ENCODE data around the gene KRTAP19-1. TPM values are rescaled to one million over a fixed set of nuclear protein-coding genes. Genes with fewer than 3 reads are reported as not detected.

Gene KRTAP19-1
- total RNA-seq, 2 donors from 2014 or later, result not detected

DNA sequence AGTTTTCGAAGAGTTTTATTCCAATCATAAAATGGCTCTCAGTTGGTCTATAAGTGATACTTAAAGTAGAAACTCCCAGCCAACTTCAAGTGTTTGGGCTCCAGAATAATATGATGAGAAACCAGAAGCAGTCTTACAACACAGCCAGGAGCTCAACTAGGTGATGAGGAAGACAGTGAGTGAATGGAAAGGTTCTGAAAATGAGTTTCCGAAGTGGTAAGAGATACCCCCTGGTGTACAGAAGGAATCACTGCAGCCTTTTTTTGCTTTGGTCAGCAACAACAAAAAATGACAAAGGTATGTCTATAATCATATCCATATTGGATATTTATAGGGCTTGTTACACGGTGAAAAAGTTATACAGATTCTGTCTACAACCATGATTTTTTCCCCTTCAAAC, 16.5 kb downstream of the KRTAP19-1 start:
- ATAC-seq (no peak), DNase-seq (no peak)
- H3K4me3 Mint-ChIP-seq, result no peak overlapping the region
- H3K9me3 ChIP-seq (ENCODE audit: control insufficient read depth, low read length, poor library complexity, severe bottlenecking), result no peaks in the 10 kb centered on the region
- no peaks in the 10 kb centered on the region for H3K27me3 Mint-ChIP-seq
- H3K36me3 Mint-ChIP-seq (ENCODE audit: low read depth), result no peaks in the 10 kb centered on the region
- H3K27ac Mint-ChIP-seq, result no peak overlapping the region
- no peaks in the 10 kb centered on the region for H3K4me1 Mint-ChIP-seq

DNA sequence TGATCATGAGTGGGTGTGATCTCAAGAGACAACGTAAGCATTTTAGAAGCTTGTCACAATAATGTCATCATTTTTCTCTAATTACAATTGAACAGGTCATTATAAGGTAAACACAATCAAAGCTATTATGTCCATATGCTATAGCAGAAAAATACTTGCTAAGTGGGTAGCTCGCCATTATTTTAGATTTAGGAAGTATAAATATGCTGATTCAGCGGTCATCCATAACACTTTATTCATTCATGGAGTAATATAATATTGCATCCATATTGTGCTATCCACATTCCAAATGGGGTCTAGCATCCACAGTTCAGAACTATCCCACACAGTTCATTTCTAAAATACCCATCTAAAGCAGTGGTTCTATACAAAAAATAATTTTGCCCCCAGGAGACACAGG, 31.7 kb downstream of the KRTAP19-1 start:
- DNase-seq, result no peak
- no peaks in the 10 kb centered on the region for H3K4me1 Mint-ChIP-seq
- no peak overlapping the region for H3K27ac Mint-ChIP-seq
- no peak overlapping the region for H3K4me3 Mint-ChIP-seq
- no peaks in the 10 kb centered on the region for H3K27me3 Mint-ChIP-seq
- H3K9me3 ChIP-seq (ENCODE audit: control insufficient read depth, low read length, poor library complexity, severe bottlenecking), result no peaks in the 10 kb centered on the region
- ATAC-seq, result no peak
- no peaks in the 10 kb centered on the region for H3K36me3 Mint-ChIP-seq (ENCODE audit: low read depth)

DNA sequence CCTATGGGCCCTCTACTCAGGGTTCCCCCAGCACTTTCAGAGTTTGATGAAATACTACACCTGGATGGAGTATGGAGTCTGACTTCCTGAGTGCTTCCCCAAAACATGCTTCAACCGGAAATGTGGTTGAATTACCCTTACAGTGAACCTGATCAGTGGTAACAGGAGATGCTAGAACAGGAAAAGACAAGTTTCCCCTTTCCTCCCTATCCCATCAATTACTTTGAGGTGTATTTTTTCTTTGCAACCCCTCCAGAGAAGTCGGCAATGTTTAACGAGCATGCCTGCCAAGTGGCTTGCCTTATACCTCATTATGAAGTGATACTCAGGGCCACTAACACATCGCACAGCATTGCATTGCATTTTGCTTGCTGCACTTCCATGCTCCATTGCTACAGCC, 33.1 kb downstream of the KRTAP19-1 start:
- H3K4me1 Mint-ChIP-seq, result no peaks in the 10 kb centered on the region
- ATAC-seq, result no peak
- H3K36me3 Mint-ChIP-seq (ENCODE audit: low read depth), result no peaks in the 10 kb centered on the region

DNA sequence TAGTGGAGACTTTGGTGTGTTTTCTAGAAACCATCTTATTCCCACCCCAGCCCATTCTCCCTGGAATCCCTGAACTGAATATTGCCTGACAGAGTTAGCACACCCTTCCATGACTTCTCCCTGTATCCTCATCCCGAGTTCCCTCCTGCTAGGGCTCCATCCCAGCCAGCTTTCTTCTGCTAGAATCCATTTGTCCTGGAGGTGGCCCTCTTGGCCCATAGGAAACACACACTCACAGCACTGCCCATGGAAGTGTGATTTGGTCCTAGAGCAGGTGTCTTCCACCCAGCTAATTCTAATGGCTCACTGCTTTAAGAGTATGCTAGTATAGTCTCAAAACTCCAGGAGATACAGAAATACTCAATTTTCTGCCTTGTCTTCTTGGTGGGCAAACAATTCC, 36.0 kb downstream of the KRTAP19-1 start:
- ATAC-seq, result no peak
- Mint-ChIP-seq H3K27me3 (no peaks in the 10 kb centered on the region), H3K36me3 (ENCODE audit: low read depth) (no peaks in the 10 kb centered on the region), H3K4me1 (no peaks in the 10 kb centered on the region), H3K4me3 (no peak overlapping the region), H3K27ac (no peak overlapping the region)
- no peak for DNase-seq
- no peaks in the 10 kb centered on the region for H3K9me3 ChIP-seq (ENCODE audit: control insufficient read depth, low read length, poor library complexity, severe bottlenecking)

More for the DNA sequence above, 33.1 kb downstream of the KRTAP19-1 start:
- H3K27ac Mint-ChIP-seq, result no peak overlapping the region
- H3K4me3 Mint-ChIP-seq, result no peak overlapping the region
- no peaks in the 10 kb centered on the region for H3K27me3 Mint-ChIP-seq
- DNase-seq, result no peak
- no peaks in the 10 kb centered on the region for H3K9me3 ChIP-seq (ENCODE audit: control insufficient read depth, low read length, poor library complexity, severe bottlenecking)

DNA sequence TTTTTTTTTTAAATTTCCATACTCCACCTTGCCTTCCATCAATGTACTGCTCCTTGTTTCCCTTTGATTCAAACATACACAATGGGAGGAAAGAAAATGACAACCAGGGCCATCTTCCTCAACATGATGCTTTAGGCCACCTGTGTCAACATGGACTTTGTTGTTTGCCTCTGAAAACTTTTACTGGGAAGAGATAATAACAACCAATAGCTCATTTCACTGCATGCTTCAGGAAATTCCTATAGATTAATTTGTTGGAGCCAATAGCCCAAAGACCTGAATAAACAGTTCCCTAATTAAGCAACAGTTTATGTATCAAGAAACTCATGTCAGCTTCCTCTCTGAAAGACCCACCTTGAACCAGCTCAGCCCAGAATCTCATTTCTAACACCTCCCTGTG, 36.9 kb downstream of the KRTAP19-1 start:
- no peak overlapping the region for H3K27ac Mint-ChIP-seq
- no peaks in the 10 kb centered on the region for H3K4me1 Mint-ChIP-seq
- no peaks in the 10 kb centered on the region for H3K36me3 Mint-ChIP-seq (ENCODE audit: low read depth)
- H3K4me3 Mint-ChIP-seq, result no peak overlapping the region
- DNase-seq (no peak), ATAC-seq (no peak)
- H3K27me3 Mint-ChIP-seq, result no peaks in the 10 kb centered on the region
- no peaks in the 10 kb centered on the region for H3K9me3 ChIP-seq (ENCODE audit: control insufficient read depth, low read length, poor library complexity, severe bottlenecking)

DNA sequence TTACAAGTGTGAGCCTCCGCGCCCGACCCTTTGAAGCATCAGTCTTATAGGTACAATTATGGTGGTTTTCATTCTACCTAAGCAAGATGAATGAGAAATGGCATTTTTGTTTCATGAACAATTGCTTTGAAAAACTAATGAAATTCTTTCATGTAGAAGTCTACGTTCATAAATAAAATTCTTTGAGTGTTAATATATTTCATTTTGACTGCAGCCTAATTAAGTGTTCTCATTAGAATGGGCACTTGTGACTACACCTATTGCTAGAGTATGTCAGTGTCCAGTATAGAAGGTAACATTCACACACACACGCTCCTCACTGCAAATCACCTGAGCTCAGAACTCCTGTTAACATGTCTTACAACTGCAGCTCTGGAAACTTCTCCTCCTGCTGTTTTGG, 40.2 kb downstream of the KRTAP19-1 start, which contains the start of gene KRTAP15-1:
TSS of gene KRTAP15-1 (plus strand) at position 301 of the 400 bp plus-strand sequence. CDS start at position 354, 53 bp downstream.
- H3K4me3 Mint-ChIP-seq, result no peak within 1 kb of the TSS
- H3K4me1 Mint-ChIP-seq, result no peaks in the 10 kb centered on the region
- peaks cover 5% of the 10 kb centered on the region for H3K27me3 Mint-ChIP-seq
- peaks cover 2% of the 10 kb centered on the region for H3K36me3 Mint-ChIP-seq (ENCODE audit: low read depth)
- ATAC-seq (no peak), DNase-seq (no peak)
- no peaks in the 10 kb centered on the region for H3K9me3 ChIP-seq (ENCODE audit: control insufficient read depth, low read length, poor library complexity, severe bottlenecking)
- H3K27ac Mint-ChIP-seq, result no peak within 1 kb of the TSS

DNA sequence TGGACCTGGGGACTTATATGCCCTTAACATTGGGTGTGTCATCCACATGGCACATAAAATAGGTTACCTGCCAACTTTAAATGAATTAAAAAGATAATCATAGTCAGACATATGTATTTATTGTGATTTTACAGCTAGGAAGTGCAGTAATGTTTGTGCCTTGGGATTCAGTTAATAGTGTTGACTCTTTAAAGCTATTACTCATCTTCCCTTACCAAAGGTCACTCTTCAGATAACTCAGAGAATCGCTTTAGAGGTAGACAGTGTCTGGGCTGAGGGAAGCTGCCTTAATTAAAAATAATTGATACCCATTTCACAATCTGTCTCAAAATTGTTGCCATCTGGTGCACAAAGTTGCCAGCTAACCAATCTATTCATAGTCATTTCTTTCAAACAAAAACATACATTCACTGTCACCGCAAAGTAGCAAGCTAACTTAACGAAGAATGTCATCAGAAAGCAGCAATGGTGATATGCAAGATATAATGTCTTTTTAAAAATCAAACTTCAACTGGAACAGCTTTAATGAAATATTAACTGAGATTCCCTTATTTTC, 43.1 kb downstream of the KRTAP19-1 start:
- ATAC-seq (no peak), DNase-seq (no peak)
- no peak overlapping the region for H3K27ac Mint-ChIP-seq
- H3K27me3 Mint-ChIP-seq, result peaks cover 5% of the 10 kb centered on the region
- H3K4me1 Mint-ChIP-seq, result no peaks in the 10 kb centered on the region
- peaks cover 2% of the 10 kb centered on the region for H3K36me3 Mint-ChIP-seq (ENCODE audit: low read depth)
- no peaks in the 10 kb centered on the region for H3K9me3 ChIP-seq (ENCODE audit: control insufficient read depth, low read length, poor library complexity, severe bottlenecking)
- no peak overlapping the region for H3K4me3 Mint-ChIP-seq

DNA sequence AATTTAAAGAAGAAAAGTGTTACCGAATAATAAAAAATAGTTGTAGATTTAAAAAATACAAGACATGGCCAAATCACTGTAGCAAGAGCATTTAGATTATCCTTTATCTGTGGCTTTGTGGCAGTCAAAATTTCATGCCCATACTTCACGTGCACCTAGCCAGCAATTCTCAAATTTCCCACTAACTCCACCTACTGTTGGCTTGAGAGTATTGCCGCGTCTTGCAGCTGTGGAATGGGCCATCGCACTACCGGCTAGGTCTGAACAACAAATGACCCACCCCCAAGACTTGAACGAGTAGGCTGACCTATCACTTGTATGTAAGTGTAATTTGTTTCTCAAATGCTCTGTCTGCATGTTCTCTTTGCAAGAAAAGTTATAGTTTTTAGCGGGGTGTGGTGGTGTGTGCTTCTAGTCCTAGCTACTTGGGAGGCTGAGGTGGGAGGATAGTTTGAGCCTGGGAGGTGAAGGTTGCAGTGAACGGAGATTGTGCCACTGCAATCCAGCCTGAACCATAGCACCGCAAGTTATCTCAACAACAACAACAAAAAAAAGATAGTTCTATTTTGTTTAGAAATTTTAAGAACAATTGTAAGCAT, 46.0 kb downstream of the KRTAP19-1 start:
- no peaks in the 10 kb centered on the region for H3K9me3 ChIP-seq (ENCODE audit: control insufficient read depth, low read length, poor library complexity, severe bottlenecking)
- no peak for DNase-seq
- peaks cover 2% of the 10 kb centered on the region for H3K36me3 Mint-ChIP-seq (ENCODE audit: low read depth)
- H3K27me3 Mint-ChIP-seq, result peaks cover 15% of the 10 kb centered on the region
- H3K4me1 Mint-ChIP-seq, result no peaks in the 10 kb centered on the region
- no peak overlapping the region for H3K27ac Mint-ChIP-seq
- ATAC-seq, result no peak
- H3K4me3 Mint-ChIP-seq, result no peak overlapping the region

DNA sequence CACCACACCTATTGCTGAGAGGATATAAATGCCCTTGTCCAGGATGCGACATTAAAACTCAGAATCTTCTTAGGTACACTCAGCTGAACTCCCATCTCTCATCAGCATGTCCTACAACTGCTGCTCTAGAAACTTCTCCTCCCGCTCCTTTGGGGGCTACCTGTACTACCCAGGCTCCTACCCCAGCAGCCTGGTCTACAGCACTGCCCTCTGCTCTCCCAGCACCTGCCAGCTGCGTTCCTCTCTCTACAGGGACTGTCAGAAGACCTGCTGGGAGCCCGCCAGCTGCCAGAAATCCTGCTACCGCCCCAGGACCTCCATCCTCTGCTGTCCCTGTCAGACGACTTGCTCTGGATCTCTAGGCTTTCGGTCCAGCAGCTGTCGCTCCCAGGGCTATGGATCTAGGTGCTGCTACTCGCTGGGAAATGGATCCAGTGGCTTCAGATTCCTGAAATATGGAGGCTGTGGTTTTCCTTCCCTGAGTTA, 50.0 kb downstream of the KRTAP19-1 start, which contains the start of gene KRTAP13-4:
TSS of gene KRTAP13-4 (plus strand) at position 51 of the 486 bp plus-strand sequence. CDS start at position 107, 56 bp downstream.
- no peaks in the 10 kb centered on the region for H3K9me3 ChIP-seq (ENCODE audit: control insufficient read depth, low read length, poor library complexity, severe bottlenecking)
- H3K4me1 Mint-ChIP-seq, result no peaks in the 10 kb centered on the region
- H3K4me3 Mint-ChIP-seq, result no peak within 1 kb of the TSS
- no peaks in the 10 kb centered on the region for H3K36me3 Mint-ChIP-seq (ENCODE audit: low read depth)
- DNase-seq, result no peak
- ATAC-seq, result no peak
- H3K27ac Mint-ChIP-seq, result no peak within 1 kb of the TSS
- peaks cover 10% of the 10 kb centered on the region for H3K27me3 Mint-ChIP-seq

Other genes starting within 250 kb of the KRTAP19-1 start
- not detected for gene KRTAP24-1, start 197.4 kb downstream of the KRTAP19-1 start, total RNA-seq
- gene KRTAP25-1, start 190.9 kb downstream of the KRTAP19-1 start, total RNA-seq, result not detected
- not detected for gene KRTAP26-1, start 160.1 kb downstream of the KRTAP19-1 start, total RNA-seq
- gene KRTAP27-1, start 142.7 kb downstream of the KRTAP19-1 start, total RNA-seq, result not detected
- gene KRTAP23-1, start 131.8 kb downstream of the KRTAP19-1 start, total RNA-seq, result not detected
- gene KRTAP13-2, start 108.1 kb downstream of the KRTAP19-1 start, total RNA-seq, result not detected
- not detected for gene KRTAP13-1, start 84.3 kb downstream of the KRTAP19-1 start, total RNA-seq
- gene KRTAP13-3, start 54.4 kb downstream of the KRTAP19-1 start, total RNA-seq, result not detected
- gene KRTAP13-4, start 50.1 kb downstream of the KRTAP19-1 start, total RNA-seq, result not detected
- gene KRTAP15-1, start 40.1 kb downstream of the KRTAP19-1 start, total RNA-seq, result not detected
- not detected for gene KRTAP19-2, start 7.1 kb upstream of the KRTAP19-1 start, total RNA-seq
- gene KRTAP19-3, start 11.6 kb upstream of the KRTAP19-1 start, total RNA-seq, result not detected
- not detected for gene KRTAP19-4, start 16.8 kb upstream of the KRTAP19-1 start, total RNA-seq
- not detected for gene KRTAP19-5, start 21.8 kb upstream of the KRTAP19-1 start, total RNA-seq
- gene KRTAP19-6, start 61.5 kb upstream of the KRTAP19-1 start, total RNA-seq, result not detected
- not detected for gene KRTAP19-7, start 80.9 kb upstream of the KRTAP19-1 start, total RNA-seq
- not detected for gene KRTAP22-2, start 110.0 kb upstream of the KRTAP19-1 start, total RNA-seq
- gene KRTAP6-3, start 112.1 kb upstream of the KRTAP19-1 start, total RNA-seq, result not detected
- gene KRTAP6-2, start 118.5 kb upstream of the KRTAP19-1 start, total RNA-seq, result not detected
- gene KRTAP22-1, start 120.7 kb upstream of the KRTAP19-1 start, total RNA-seq, result not detected
- gene KRTAP6-1, start 133.6 kb upstream of the KRTAP19-1 start, total RNA-seq, result not detected
- gene KRTAP20-1, start 136.1 kb upstream of the KRTAP19-1 start, total RNA-seq, result not detected
- not detected for gene KRTAP20-4, start 140.3 kb upstream of the KRTAP19-1 start, total RNA-seq
- not detected for gene KRTAP20-2, start 154.8 kb upstream of the KRTAP19-1 start, total RNA-seq
- gene KRTAP20-3, start 162.5 kb upstream of the KRTAP19-1 start, total RNA-seq, result not detected
- not detected for gene KRTAP21-3, start 238.4 kb upstream of the KRTAP19-1 start, total RNA-seq

Data from T-helper 17 cell (primary cell).